ENCODE measurements around the gene ASXL1.

The ASXL1 gene

GRCh38 chr20:32482442-32483261 is 124.5 kb downstream of the ASXL1 start:
- DNase-seq, result peak; percentile 53

DNA sequence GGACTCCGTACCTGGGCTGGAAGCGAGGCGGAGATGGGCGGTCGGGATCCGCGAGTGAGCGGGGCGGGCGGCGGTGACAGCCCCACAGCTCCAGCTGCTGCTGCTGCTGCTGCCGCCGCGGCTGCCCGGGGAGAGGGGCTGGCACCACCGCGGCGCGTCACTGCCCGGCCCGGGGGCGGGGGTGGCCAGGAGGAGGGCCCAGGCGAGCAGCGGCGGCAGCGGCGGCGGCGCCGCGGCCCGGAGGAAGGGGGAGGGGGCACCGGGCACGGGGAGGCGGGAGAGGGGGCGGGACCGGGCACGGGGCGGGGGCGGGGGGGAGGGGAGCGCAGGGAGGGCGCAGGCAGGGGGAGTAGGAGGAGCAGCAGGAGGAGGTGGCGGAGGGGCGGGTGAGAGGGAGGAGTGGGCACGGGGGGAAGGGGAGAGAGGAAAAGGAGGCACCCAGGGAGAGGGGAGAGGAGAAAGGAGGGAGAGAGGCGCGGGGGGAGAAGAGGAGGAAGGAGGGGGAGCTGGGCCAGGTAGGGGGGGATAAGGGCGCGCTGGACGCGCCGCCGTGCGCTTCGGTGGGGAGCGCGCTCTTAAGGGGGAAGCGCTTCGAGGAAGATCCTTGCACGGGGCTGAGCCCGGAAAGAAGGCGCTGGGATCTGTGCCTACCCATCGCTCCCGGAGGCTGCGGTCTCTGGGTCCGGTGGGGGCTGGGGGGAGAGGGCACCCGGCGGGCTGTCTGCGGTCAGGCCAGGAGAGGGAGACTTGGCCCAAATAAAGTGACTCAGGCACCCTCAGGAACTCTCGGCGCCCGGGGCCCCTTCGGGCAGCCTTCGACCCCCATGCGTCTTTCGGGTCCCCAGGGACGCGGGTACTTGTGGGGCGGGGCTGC is 125.5 kb downstream of the ASXL1 start:
- peak; percentile 82 for DNase-seq

GRCh38 chr20:32484225-32484957 is 126.3 kb downstream of the ASXL1 start:
- DNase-seq, result peak; percentile 54

GRCh38 chr20:32484958-32485769 is 127.0 kb downstream of the ASXL1 start:
- DNase-seq, result peak; percentile 89

GRCh38 chr20:32485770-32486478 is 127.8 kb downstream of the ASXL1 start:
- DNase-seq, result peak; percentile 40

- DNase-seq, result no peak
Observed at GRCh38 chr20:32487381-32487780, 129.2 kb downstream of the ASXL1 start.

DNA sequence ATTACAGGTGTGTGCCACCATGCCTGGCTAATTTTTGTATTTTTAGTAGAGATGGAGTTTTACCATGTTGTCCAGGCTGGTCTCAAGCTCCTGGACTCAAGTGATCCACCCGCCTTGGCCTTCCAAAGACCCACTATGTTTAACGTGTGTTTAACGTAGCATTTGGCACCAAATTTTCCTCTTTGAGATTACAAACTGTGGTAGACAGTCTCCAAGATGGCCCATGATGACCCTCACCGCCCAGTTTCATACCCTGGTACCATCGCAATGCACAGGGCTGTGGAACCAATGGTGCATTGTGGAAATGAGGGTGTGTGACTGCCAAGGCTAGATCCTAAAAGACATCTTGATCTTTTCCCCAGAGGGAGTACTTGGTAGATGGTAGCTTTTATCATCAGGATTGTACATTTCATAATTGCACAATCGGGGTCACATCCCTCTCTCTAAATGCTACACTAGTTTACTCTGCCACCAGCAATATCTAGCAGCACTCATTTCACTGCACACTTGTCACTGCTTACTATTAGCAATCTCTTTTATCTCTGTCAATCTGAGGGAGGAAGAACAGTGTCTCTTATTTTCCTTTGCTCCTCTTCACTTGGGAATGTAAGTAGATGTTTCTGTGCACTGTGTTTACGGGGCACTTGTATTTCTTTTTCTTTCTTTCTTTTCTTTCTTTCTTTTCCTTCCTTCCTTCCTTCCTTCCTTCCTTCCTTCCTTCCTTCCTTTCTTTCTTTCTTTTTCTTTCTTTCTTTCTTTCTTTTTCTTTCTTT is 130.1 kb downstream of the ASXL1 start:
- DNase-seq, result no peak
